Thymus (tissue), 11 donors: Measurements from ENCODE around the gene TMEM138. TPM values are rescaled to one million over a fixed set of nuclear protein-coding genes. Genes with fewer than 3 reads are reported as not detected.

Source experiments
- DNase-seq, 9 donors: peaks; one replicate each; pipeline ENCODE4 v3.0.0-alpha.2; 2013; ENCODE audit warnings: low spot score in 9 of 9, low read depth in 6 of 9, missing footprints in 1 of 9
- H3K27ac ChIP-seq, 2 donors: one replicate each; pipeline ENCODE4 v1.5.1; 2013; ENCODE audit warnings: control low read depth in 1 of 2, low read depth in 1 of 2, low read length in 1 of 2, mild to moderate bottlenecking in 1 of 2, moderate library complexity in 1 of 2
- H3K27me3 ChIP-seq, 2 donors: one replicate each; pipeline ENCODE4 v1.5.1; 2013; ENCODE audit warnings: low read length in 1 of 2; ENCODE audit not compliant: control insufficient read depth in 2 of 2, insufficient read depth in 1 of 2
- H3K36me3 ChIP-seq, 2 donors: one replicate each; pipeline ENCODE4 v1.5.1; 2013; ENCODE audit warnings: low read length in 1 of 2, mild to moderate bottlenecking in 1 of 2, moderate library complexity in 1 of 2; ENCODE audit not compliant: control insufficient read depth in 2 of 2, insufficient read depth in 2 of 2
- H3K4me1 ChIP-seq, 2 donors: one replicate each; pipeline ENCODE4 v1.5.1; 2013; ENCODE audit warnings: low read length in 2 of 2; ENCODE audit not compliant: control insufficient read depth in 2 of 2, insufficient read depth in 2 of 2
- H3K4me3 ChIP-seq, 2 donors: one replicate each; pipeline ENCODE4 v1.5.1; 2013; ENCODE audit warnings: low read length in 2 of 2, control low read depth in 1 of 2, mild to moderate bottlenecking in 1 of 2
- H3K9me3 ChIP-seq, 2 donors: one replicate each; pipeline ENCODE4 v1.5.1; 2013; ENCODE audit warnings: low read length in 1 of 2, mild to moderate bottlenecking in 1 of 2; ENCODE audit not compliant: control insufficient read depth in 2 of 2, insufficient read depth in 1 of 2
- WGBS: extraction: QIAGEN DNeasy Blood & Tissue Kit; methylation state at CpG from one replicate; pipeline ENCODE4 v1.1.7; 2013; 5-methylcytosine and 5-hydroxymethylcytosine counted together
- polyA plus RNA-seq: library from polyadenylated mRNA; stranded (reverse); fragments of 200-250 nt; gene quantifications from one replicate; pipeline ENCODE4 v1.2.3, GENCODE V29; 2013
- total RNA-seq: library from RNA; stranded (reverse); fragments of 120-200 nt; gene quantifications from one replicate; pipeline ENCODE4 v1.2.4, GENCODE V29; 2013
- donor health status: healthy.

Gene TMEM138
- total and polyA plus RNA-seq, 2 donors = 26.3 to 53.3 TPM

DNA sequence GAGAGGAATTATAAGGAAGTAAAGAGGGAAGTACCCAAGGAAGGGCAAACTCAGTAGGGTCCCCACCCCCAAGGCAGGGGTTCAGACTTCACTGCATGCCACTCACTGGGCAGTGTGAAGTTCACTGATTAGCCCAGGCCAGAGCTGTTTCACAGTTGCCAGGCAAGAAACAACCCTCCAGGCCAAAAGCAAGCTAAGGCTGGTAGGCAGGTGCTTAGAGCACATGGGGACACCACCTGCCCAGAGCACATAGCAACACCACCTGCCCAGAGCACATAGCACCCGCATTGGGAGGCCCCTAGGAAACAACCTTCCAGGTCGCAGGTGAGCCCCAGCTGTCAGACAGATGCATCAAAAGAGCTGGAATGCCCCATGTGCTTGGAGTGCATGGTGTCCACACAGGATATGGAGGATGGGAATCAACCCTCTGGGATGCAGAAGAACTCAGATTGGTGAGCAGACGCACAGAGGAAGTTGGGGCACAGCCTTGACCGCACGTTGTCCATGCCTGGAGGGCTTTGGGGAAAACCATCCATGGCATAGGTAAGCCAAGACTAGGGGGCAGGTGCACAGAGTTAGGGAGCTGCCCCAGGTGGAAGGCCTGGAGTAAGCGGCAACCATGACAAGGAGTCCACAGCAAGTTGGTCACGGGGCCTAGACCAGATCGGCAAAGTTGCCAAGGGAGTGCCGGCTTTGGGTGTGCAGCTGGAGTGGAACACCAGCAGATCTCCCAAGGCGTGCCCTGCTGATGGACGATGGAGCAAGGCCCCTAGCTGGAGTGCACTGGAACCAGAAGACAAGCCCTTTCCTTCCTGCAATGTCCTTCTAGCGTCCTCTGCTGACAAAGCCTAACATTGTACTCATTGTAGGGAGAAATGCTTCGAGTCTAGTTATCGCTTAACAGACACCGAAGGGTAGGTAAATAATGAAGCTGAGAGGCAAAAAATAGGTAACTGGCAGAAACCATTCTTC is 22.4 kb downstream of the TMEM138 start:
- H3K4me1 ChIP-seq = no peaks in the 10 kb centered on the region
- DNase-seq = no peak
- H3K27me3 ChIP-seq = no peaks in the 10 kb centered on the region
- H3K9me3 ChIP-seq = no peaks in the 10 kb centered on the region
- H3K36me3 ChIP-seq = no peaks in the 10 kb centered on the region
- H3K4me3 ChIP-seq = no peak overlapping the region
- H3K27ac ChIP-seq = no peak overlapping the region
- WGBS = 98% methylated on average over 15 of the region's 15 CpGs

- WGBS = 97% methylated on average over 1 of the region's 1 CpG
- Histone ChIP-seq H3K27me3 (peaks cover 0 to 2% of the 10 kb centered on the region in 2 donors), H3K4me3 (no peak overlapping the region), H3K36me3 (peaks cover 0 to 1% of the 10 kb centered on the region in 2 donors), H3K4me1 (peaks cover 4 to 19% of the 10 kb centered on the region in 2 donors), H3K27ac (no peak overlapping the region), H3K9me3 (no peaks in the 10 kb centered on the region)
- no peak for DNase-seq
Observed at GRCh38 chr11:61390161-61390560, 28.0 kb downstream of the TMEM138 start.

- peak in 4 of 9 donors; percentile 18 to 63 (median 30) for DNase-seq
- peaks cover 4 to 19% of the 10 kb centered on the region in 2 donors for H3K4me1 ChIP-seq
- H3K27me3 ChIP-seq = peaks cover 0 to 2% of the 10 kb centered on the region in 2 donors
- 2% methylated on average over 15 of the region's 15 CpGs for WGBS
- peaks cover 2 to 3% of the 10 kb centered on the region in 2 donors for H3K36me3 ChIP-seq
- H3K9me3 ChIP-seq = no peaks in the 10 kb centered on the region
- H3K4me3 ChIP-seq = peak overlapping the region; percentile 68 to 74
- H3K27ac ChIP-seq = peak overlapping the region; percentile 1 to 95
Observed at GRCh38 chr11:61392981-61393595, 30.9 kb downstream of the TMEM138 start.

DNA sequence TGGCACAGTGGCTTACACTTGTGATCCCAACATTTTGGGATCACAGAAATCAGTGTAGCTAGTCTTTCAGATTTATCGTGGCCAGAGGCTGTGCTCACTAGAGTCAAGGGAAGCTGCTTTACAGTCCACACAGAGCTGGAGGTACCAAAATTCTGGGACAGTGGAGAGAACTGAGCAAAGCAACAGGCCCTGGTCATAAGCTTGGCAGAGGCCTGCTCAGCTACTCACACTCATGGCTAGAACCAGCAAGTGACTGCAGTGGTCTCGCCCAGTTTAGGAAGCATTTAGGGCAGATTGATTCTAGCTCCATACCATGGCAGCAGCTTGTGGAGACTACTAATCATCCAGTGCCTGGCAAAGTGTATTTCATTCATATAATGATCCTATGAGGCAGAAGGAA is 39.0 kb downstream of the TMEM138 start:
- 97% methylated on average over 2 of the region's 2 CpGs for WGBS
- Histone ChIP-seq H3K9me3 (no peaks in the 10 kb centered on the region), H3K4me1 (no peaks in the 10 kb centered on the region), H3K27me3 (no peaks in the 10 kb centered on the region), H3K36me3 (peaks cover 50 to 52% of the 10 kb centered on the region in 2 donors), H3K27ac (no peak overlapping the region), H3K4me3 (no peak overlapping the region)
- DNase-seq = no peak

GRCh38 chr11:61401573-61401972 is 39.4 kb downstream of the TMEM138 start:
- no peaks in the 10 kb centered on the region for H3K27me3 ChIP-seq
- no peak overlapping the region for H3K4me3 ChIP-seq
- H3K9me3 ChIP-seq = no peaks in the 10 kb centered on the region
- no peak overlapping the region for H3K27ac ChIP-seq
- DNase-seq = no peak
- no peaks in the 10 kb centered on the region for H3K4me1 ChIP-seq
- H3K36me3 ChIP-seq = peaks cover 52 to 56% of the 10 kb centered on the region in 2 donors
- WGBS = 98% methylated on average over 2 of the region's 2 CpGs

DNA sequence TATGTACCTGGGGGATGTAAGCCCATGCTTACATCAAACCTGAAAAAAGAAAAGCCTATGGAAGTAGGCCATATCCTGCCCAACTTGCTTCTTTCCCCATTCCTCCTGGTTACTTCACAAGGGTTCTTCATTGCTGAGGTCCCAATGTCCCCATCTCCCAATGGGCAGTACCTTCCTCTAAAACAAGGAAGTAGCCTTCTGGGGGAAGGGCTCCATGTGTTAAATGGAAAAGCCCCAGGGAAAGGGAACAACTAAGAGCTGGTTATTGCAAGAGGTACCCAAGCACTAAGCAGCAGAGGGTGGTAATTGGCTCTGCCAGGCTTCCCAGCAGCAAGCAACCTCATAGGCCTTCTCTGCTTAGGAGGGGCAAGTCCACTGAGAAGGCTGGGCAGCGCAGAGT is 41.5 kb downstream of the TMEM138 start:
- H3K36me3 ChIP-seq = peaks cover 58 to 76% of the 10 kb centered on the region in 2 donors
- no peaks in the 10 kb centered on the region for H3K4me1 ChIP-seq
- H3K27ac ChIP-seq = no peak overlapping the region
- DNase-seq = no peak
- H3K27me3 ChIP-seq = no peaks in the 10 kb centered on the region
- H3K4me3 ChIP-seq = no peak overlapping the region
- H3K9me3 ChIP-seq = no peaks in the 10 kb centered on the region
- WGBS = 100% methylated on average over 1 of the region's 1 CpG

- 98% methylated on average over 5 of the region's 5 CpGs for WGBS
Observed at GRCh38 chr11:61404103-61404502, 41.9 kb downstream of the TMEM138 start.

GRCh38 chr11:61404641-61405040 is 42.5 kb downstream of the TMEM138 start:
- no peak for DNase-seq
- Histone ChIP-seq H3K9me3 (no peaks in the 10 kb centered on the region), H3K27ac (no peak overlapping the region), H3K4me3 (no peak overlapping the region), H3K4me1 (no peaks in the 10 kb centered on the region), H3K36me3 (peaks cover 66 to 83% of the 10 kb centered on the region in 2 donors), H3K27me3 (no peaks in the 10 kb centered on the region)
- 98% methylated on average over 4 of the region's 4 CpGs for WGBS

More at GRCh38 chr11:61404103-61404502, 41.9 kb downstream of the TMEM138 start:
- Histone ChIP-seq H3K4me3 (no peak overlapping the region), H3K27ac (no peak overlapping the region), H3K27me3 (no peaks in the 10 kb centered on the region), H3K4me1 (no peaks in the 10 kb centered on the region), H3K36me3 (peaks cover 63 to 78% of the 10 kb centered on the region in 2 donors), H3K9me3 (no peaks in the 10 kb centered on the region)
- DNase-seq = no peak

DNA sequence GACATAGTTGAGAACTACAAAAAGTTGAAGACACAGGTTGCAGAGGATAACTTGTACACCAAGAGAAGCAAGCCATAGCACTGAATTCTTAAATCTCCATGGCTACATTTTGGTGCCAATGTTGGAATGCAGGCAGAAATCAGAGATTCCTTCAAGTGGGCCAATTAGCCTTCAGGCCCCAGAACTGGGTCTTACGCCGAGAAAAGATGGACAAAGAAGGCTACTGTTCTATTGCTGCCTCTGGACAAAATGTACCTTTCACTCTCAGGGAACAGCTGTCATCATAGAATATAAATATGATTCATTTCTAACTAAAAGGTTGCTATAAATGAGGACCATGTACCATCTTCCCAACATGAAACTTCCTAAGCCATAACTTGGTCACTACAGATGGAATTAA is 43.9 kb downstream of the TMEM138 start:
- Histone ChIP-seq H3K4me3 (no peak overlapping the region), H3K4me1 (no peaks in the 10 kb centered on the region), H3K27me3 (no peaks in the 10 kb centered on the region), H3K36me3 (peaks cover 75 to 92% of the 10 kb centered on the region in 2 donors), H3K27ac (no peak overlapping the region), H3K9me3 (no peaks in the 10 kb centered on the region)
- WGBS = 97% methylated on average over 2 of the region's 2 CpGs
- DNase-seq = no peak
